HUES48 (cell line): ENCODE results near the gene PLEKHJ1.

ENCODE experiments used
- H3K27ac ChIP-seq: one replicate; pipeline ENCODE4 v1.7.0; 2013; ENCODE audit warnings: low read depth, low read length, inconsistent platforms
- H3K27me3 ChIP-seq: 2 replicates; pipeline ENCODE4 v1.6.1; 2013; ENCODE audit warnings: mild to moderate bottlenecking, low read length; ENCODE audit not compliant: control insufficient read depth, insufficient read depth
- H3K36me3 ChIP-seq: 2 replicates; pipeline ENCODE4 v1.6.1; 2013; ENCODE audit warnings: low read length; ENCODE audit not compliant: control insufficient read depth, insufficient read depth
- H3K4me1 ChIP-seq: 2 replicates; pipeline ENCODE4 v1.6.1; 2013; ENCODE audit warnings: mild to moderate bottlenecking, low read length; ENCODE audit not compliant: control insufficient read depth, insufficient read depth
- H3K4me3 ChIP-seq: 2 replicates; pipeline ENCODE4 v1.5.1; 2013; ENCODE audit warnings: mild to moderate bottlenecking, low read depth, low read length
- H3K9ac ChIP-seq: 2 replicates; pipeline ENCODE4 v1.6.1; 2013; ENCODE audit warnings: mild to moderate bottlenecking, low read depth, low read length, moderate library complexity
- H3K9me3 ChIP-seq: 2 replicates; pipeline ENCODE4 v1.6.1; 2013; ENCODE audit warnings: low read length; ENCODE audit not compliant: control insufficient read depth, insufficient read depth

The PLEKHJ1 gene

GRCh38 chr19:2275588-2276428 is 39.7 kb upstream of the PLEKHJ1 start:
- H3K27ac ChIP-seq, result no peak overlapping the region

GRCh38 chr19:2274931-2275535 is 38.9 kb upstream of the PLEKHJ1 start:
- Histone ChIP-seq H3K9me3 (no peaks in the 10 kb centered on the region), H3K27me3 (no peaks in the 10 kb centered on the region), H3K27ac (no peak overlapping the region), H3K36me3 (peaks cover 20% of the 10 kb centered on the region), H3K4me3 (no peak overlapping the region), H3K4me1 (no peaks in the 10 kb centered on the region), H3K9ac (no peak overlapping the region)

More at GRCh38 chr19:2275588-2276428, 39.7 kb upstream of the PLEKHJ1 start:
- H3K9me3 ChIP-seq, result no peaks in the 10 kb centered on the region
- no peak overlapping the region for H3K4me3 ChIP-seq
- H3K9ac ChIP-seq, result no peak overlapping the region
- no peaks in the 10 kb centered on the region for H3K27me3 ChIP-seq
- H3K36me3 ChIP-seq, result peaks cover 20% of the 10 kb centered on the region
- H3K4me1 ChIP-seq, result no peaks in the 10 kb centered on the region

- Histone ChIP-seq H3K36me3 (peaks cover 20% of the 10 kb centered on the region), H3K4me1 (no peaks in the 10 kb centered on the region), H3K4me3 (peak overlapping the region; percentile 19; the same call in 1 of the 2 replicates), H3K27ac (peak overlapping the region; percentile 90), H3K9ac (no peak overlapping the region), H3K9me3 (no peaks in the 10 kb centered on the region), H3K27me3 (no peaks in the 10 kb centered on the region)
Measured at GRCh38 chr19:2274185-2274711, 38.1 kb upstream of the PLEKHJ1 start.

- no peaks in the 10 kb centered on the region for H3K4me1 ChIP-seq
- H3K9me3 ChIP-seq, result no peaks in the 10 kb centered on the region
- H3K27me3 ChIP-seq, result no peaks in the 10 kb centered on the region
- H3K9ac ChIP-seq, result no peak overlapping the region
- H3K36me3 ChIP-seq, result peaks cover 20% of the 10 kb centered on the region
- H3K27ac ChIP-seq, result peak overlapping the region; percentile 90
- peak overlapping the region; percentile 49 for H3K4me3 ChIP-seq
Measured at GRCh38 chr19:2273356-2274184, 37.4 kb upstream of the PLEKHJ1 start.

- Histone ChIP-seq H3K4me3 (peak overlapping the region; percentile 100), H3K9me3 (no peaks in the 10 kb centered on the region), H3K27me3 (no peaks in the 10 kb centered on the region), H3K9ac (peak overlapping the region; percentile 95), H3K27ac (peak overlapping the region; percentile 94), H3K4me1 (no peaks in the 10 kb centered on the region), H3K36me3 (peaks cover 20% of the 10 kb centered on the region)
Measured at GRCh38 chr19:2271234-2272103, 35.3 kb upstream of the PLEKHJ1 start.

- H3K27me3 ChIP-seq, result no peaks in the 10 kb centered on the region
- no peaks in the 10 kb centered on the region for H3K4me1 ChIP-seq
- H3K4me3 ChIP-seq, result peak overlapping the region; percentile 100
- H3K9ac ChIP-seq, result peak overlapping the region; percentile 95
- peaks cover 20% of the 10 kb centered on the region for H3K36me3 ChIP-seq
- peak overlapping the region; percentile 94 for H3K27ac ChIP-seq
- H3K9me3 ChIP-seq, result no peaks in the 10 kb centered on the region
Measured at GRCh38 chr19:2270423-2271233, 34.5 kb upstream of the PLEKHJ1 start.

GRCh38 chr19:2270157-2270422 is 34.0 kb upstream of the PLEKHJ1 start:
- peak overlapping the region; percentile 95 for H3K9ac ChIP-seq
- no peaks in the 10 kb centered on the region for H3K27me3 ChIP-seq
- H3K27ac ChIP-seq, result peak overlapping the region; percentile 94
- peaks cover 20% of the 10 kb centered on the region for H3K36me3 ChIP-seq
- H3K4me1 ChIP-seq, result no peaks in the 10 kb centered on the region
- H3K4me3 ChIP-seq, result peak overlapping the region; percentile 100
- no peaks in the 10 kb centered on the region for H3K9me3 ChIP-seq

- H3K4me3 ChIP-seq, result peak overlapping the region; percentile 100
- peaks cover 20% of the 10 kb centered on the region for H3K36me3 ChIP-seq
- H3K27me3 ChIP-seq, result no peaks in the 10 kb centered on the region
- H3K9me3 ChIP-seq, result no peaks in the 10 kb centered on the region
- H3K9ac ChIP-seq, result peak overlapping the region; percentile 95
- no peaks in the 10 kb centered on the region for H3K4me1 ChIP-seq
- peak overlapping the region; percentile 94 for H3K27ac ChIP-seq
Measured at GRCh38 chr19:2269244-2270156, 33.4 kb upstream of the PLEKHJ1 start.

- peaks cover 20% of the 10 kb centered on the region for H3K36me3 ChIP-seq
Measured at GRCh38 chr19:2268861-2269243, 32.7 kb upstream of the PLEKHJ1 start.

More at GRCh38 chr19:2268861-2269243, 32.7 kb upstream of the PLEKHJ1 start:
- Histone ChIP-seq H3K4me1 (no peaks in the 10 kb centered on the region), H3K4me3 (peak overlapping the region; percentile 100), H3K9me3 (no peaks in the 10 kb centered on the region), H3K9ac (peak overlapping the region; percentile 51; the same call in 1 of the 2 replicates), H3K27ac (peak overlapping the region; percentile 72), H3K27me3 (no peaks in the 10 kb centered on the region)
